22Rv1 (cell line): Measurements from ENCODE around the gene VIPR1.

Experiments used
- ZFX ChIP-seq: fragments of 450-650 bp; IDR thresholded peaks from 2 replicates; pipeline ENCODE4 v1.6.1; 2017; ENCODE audit warnings: antibody characterized with exemption, borderline replicate concordance
- TF ChIP-seq, protein P1 (sequence below): fragments of 450-650 bp; IDR thresholded peaks from 2 replicates; pipeline ENCODE4 v1.5.1; 2017; ENCODE audit warnings: mild to moderate bottlenecking

DNA sequence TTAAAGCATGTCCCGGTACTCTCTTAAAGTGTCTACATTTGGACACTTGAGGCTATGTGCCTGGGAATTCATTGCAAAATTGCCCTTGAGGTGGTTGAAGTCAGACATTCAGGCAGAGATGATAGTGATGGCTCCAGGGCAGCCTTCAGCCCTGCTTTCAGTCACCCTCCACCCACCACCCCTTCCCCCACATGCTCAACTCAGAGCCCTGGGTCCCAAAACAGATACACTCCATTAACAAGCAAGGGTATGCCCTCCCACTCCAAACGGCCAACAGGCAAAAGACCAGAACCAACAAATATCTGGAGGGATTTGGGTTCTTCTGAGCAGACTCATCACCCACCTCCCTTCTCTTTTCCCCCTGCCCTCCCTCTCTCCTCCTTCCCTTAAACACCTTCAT lies 29.9 kb upstream of the VIPR1 start:
- TF ChIP-seq, protein P1, sequence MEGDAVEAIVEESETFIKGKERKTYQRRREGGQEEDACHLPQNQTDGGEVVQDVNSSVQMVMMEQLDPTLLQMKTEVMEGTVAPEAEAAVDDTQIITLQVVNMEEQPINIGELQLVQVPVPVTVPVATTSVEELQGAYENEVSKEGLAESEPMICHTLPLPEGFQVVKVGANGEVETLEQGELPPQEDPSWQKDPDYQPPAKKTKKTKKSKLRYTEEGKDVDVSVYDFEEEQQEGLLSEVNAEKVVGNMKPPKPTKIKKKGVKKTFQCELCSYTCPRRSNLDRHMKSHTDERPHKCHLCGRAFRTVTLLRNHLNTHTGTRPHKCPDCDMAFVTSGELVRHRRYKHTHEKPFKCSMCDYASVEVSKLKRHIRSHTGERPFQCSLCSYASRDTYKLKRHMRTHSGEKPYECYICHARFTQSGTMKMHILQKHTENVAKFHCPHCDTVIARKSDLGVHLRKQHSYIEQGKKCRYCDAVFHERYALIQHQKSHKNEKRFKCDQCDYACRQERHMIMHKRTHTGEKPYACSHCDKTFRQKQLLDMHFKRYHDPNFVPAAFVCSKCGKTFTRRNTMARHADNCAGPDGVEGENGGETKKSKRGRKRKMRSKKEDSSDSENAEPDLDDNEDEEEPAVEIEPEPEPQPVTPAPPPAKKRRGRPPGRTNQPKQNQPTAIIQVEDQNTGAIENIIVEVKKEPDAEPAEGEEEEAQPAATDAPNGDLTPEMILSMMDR = no peak
- no peak for TF ChIP-seq ZFX
